Subcutaneous abdominal adipose tissue (tissue), 5 donors: ENCODE results near the gene SPTBN1.

ENCODE experiments used
- H3K27ac ChIP-seq: one replicate; pipeline ENCODE4 v1.7.0; 2013; ENCODE audit warnings: low read depth, mild to moderate bottlenecking, inconsistent platforms, low read length, moderate library complexity
- H3K27me3 ChIP-seq, 5 donors: one replicate each; pipeline ENCODE4 v1.7.0; 2013; ENCODE audit warnings: low read length in 5 of 5, inconsistent platforms in 1 of 5; ENCODE audit not compliant: control insufficient read depth in 5 of 5, insufficient read depth in 4 of 5
- H3K36me3 ChIP-seq, 5 donors: one replicate each; pipeline ENCODE4 v1.7.0; 2013; ENCODE audit warnings: low read length in 5 of 5; ENCODE audit not compliant: control insufficient read depth in 5 of 5, insufficient read depth in 5 of 5
- H3K4me1 ChIP-seq, 5 donors: one replicate each; pipeline ENCODE4 v1.7.0; 2013; ENCODE audit warnings: low read length in 5 of 5, mild to moderate bottlenecking in 3 of 5, moderate library complexity in 1 of 5; ENCODE audit not compliant: control insufficient read depth in 5 of 5, insufficient read depth in 5 of 5
- H3K4me3 ChIP-seq, 5 donors: one replicate each; pipeline ENCODE4 v1.7.0; 2013; ENCODE audit warnings: low read length in 5 of 5, low read depth in 1 of 5
- H3K9ac ChIP-seq, 5 donors: one replicate each; pipeline ENCODE4 v1.7.0; 2013; ENCODE audit warnings: low read length in 5 of 5, mild to moderate bottlenecking in 4 of 5, moderate library complexity in 3 of 5
- H3K9me3 ChIP-seq, 5 donors: one replicate each; pipeline ENCODE4 v1.7.0; 2013; ENCODE audit warnings: low read length in 5 of 5; ENCODE audit not compliant: control insufficient read depth in 5 of 5
- donor health status: healthy.
- donor health status: healthy.
- donor health status: healthy.
- donor health status: healthy.
- donor health status: healthy.

SPTBN1 gene

DNA sequence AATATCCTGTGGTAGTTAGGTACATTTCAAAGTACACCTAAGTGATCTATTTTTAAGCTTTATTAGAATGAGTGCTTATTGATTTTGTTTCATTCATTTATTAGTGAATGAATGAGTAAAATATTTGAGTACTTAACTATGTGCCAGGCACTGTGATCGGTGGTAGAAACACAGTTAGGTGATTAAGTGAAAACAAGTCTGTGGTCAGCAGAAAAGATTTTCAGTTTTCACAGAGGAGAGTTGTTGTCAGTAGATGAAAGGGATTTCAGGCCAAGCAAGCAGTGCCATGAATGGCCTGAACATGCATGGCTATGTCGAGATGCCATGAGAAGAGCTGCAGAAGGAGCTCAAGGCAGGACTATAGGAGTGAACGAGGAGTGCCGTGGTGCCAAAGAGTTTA is 85.9 kb downstream of the SPTBN1 start:
- H3K4me3 ChIP-seq = no peak overlapping the region
- H3K9me3 ChIP-seq = no peaks in the 10 kb centered on the region
- peak overlapping the region; percentile 43 for H3K27ac ChIP-seq
- H3K27me3 ChIP-seq = no peaks in the 10 kb centered on the region
- H3K36me3 ChIP-seq = peaks cover 5 to 16% (median 8%) of the 10 kb centered on the region in 5 donors
- H3K4me1 ChIP-seq = peaks cover 3 to 44% (median 26%) of the 10 kb centered on the region in 5 donors
- H3K9ac ChIP-seq = no peak overlapping the region

GRCh38 chr2:54543733-54544396 is 87.7 kb downstream of the SPTBN1 start:
- peaks cover 3 to 11% (median 8%) of the 10 kb centered on the region in 5 donors for H3K36me3 ChIP-seq
- no peaks in the 10 kb centered on the region for H3K27me3 ChIP-seq
- H3K9ac ChIP-seq = no peak overlapping the region
- no peak overlapping the region for H3K4me3 ChIP-seq
- peaks cover 3 to 44% (median 30%) of the 10 kb centered on the region in 5 donors for H3K4me1 ChIP-seq
- H3K9me3 ChIP-seq = no peaks in the 10 kb centered on the region
- peak overlapping the region; percentile 42 for H3K27ac ChIP-seq

GRCh38 chr2:54545702-54546450 is 89.7 kb downstream of the SPTBN1 start:
- H3K9ac ChIP-seq = peak overlapping the region in 1 of 5 donors; percentile 5
- H3K4me1 ChIP-seq = peaks cover 3 to 52% (median 40%) of the 10 kb centered on the region in 5 donors
- peaks cover 0 to 4% (median 3%) of the 10 kb centered on the region in 5 donors for H3K36me3 ChIP-seq
- no peak overlapping the region for H3K4me3 ChIP-seq
- H3K27me3 ChIP-seq = no peaks in the 10 kb centered on the region
- H3K27ac ChIP-seq = peak overlapping the region; percentile 81
- H3K9me3 ChIP-seq = no peaks in the 10 kb centered on the region

GRCh38 chr2:54546518-54546917 is 90.4 kb downstream of the SPTBN1 start:
- peak overlapping the region; percentile 81 for H3K27ac ChIP-seq

GRCh38 chr2:54546923-54547720 is 91.0 kb downstream of the SPTBN1 start:
- Histone ChIP-seq H3K4me3 (no peak overlapping the region), H3K9ac (no peak overlapping the region), H3K27ac (peak overlapping the region; percentile 81), H3K27me3 (no peaks in the 10 kb centered on the region), H3K9me3 (no peaks in the 10 kb centered on the region), H3K4me1 (peaks cover 3 to 51% (median 38%) of the 10 kb centered on the region in 5 donors), H3K36me3 (peaks cover 0 to 6% (median 0%) of the 10 kb centered on the region in 5 donors)

More at GRCh38 chr2:54546518-54546917, 90.4 kb downstream of the SPTBN1 start:
- no peaks in the 10 kb centered on the region for H3K27me3 ChIP-seq
- H3K36me3 ChIP-seq = peaks cover 0 to 6% (median 0%) of the 10 kb centered on the region in 5 donors
- H3K4me1 ChIP-seq = peaks cover 3 to 54% (median 40%) of the 10 kb centered on the region in 5 donors
- H3K9me3 ChIP-seq = no peaks in the 10 kb centered on the region
- H3K9ac ChIP-seq = no peak overlapping the region
- H3K4me3 ChIP-seq = no peak overlapping the region

DNA sequence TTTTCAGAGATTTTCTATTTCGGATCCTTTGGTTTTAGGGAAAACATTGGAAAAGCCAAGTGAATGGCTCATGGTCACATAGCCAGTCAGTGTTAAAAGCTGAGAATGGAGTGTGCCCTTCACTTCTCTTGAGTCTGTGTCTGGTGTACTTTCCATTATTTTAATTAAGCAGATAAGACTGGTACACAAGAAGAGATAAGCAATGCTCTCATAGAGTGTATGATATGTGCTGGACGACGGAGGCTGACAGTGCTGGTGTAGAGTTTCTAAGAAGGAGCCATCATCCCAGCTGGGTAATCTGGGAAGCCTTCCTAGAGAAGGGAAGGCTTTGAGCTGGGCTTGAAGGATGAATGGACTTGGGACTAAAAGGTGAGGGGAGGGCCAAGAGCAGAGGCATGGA is 93.3 kb downstream of the SPTBN1 start:
- Histone ChIP-seq H3K9me3 (no peaks in the 10 kb centered on the region), H3K4me1 (peaks cover 3 to 49% (median 26%) of the 10 kb centered on the region in 5 donors)

GRCh38 chr2:54549917-54550518 is 93.9 kb downstream of the SPTBN1 start:
- no peaks in the 10 kb centered on the region for H3K9me3 ChIP-seq
- H3K9ac ChIP-seq = no peak overlapping the region
- H3K4me1 ChIP-seq = peaks cover 3 to 54% (median 29%) of the 10 kb centered on the region in 5 donors
- no peaks in the 10 kb centered on the region for H3K27me3 ChIP-seq
- H3K4me3 ChIP-seq = peak overlapping the region in 1 of 5 donors; percentile 2
- H3K27ac ChIP-seq = no peak overlapping the region
- peaks cover 0 to 9% (median 3%) of the 10 kb centered on the region in 5 donors for H3K36me3 ChIP-seq

More for the DNA sequence above, 93.3 kb downstream of the SPTBN1 start:
- H3K27me3 ChIP-seq = no peaks in the 10 kb centered on the region
- no peak overlapping the region for H3K9ac ChIP-seq
- H3K36me3 ChIP-seq = peaks cover 0 to 9% (median 3%) of the 10 kb centered on the region in 5 donors
- H3K4me3 ChIP-seq = peak overlapping the region in 1 of 5 donors; percentile 2
- no peak overlapping the region for H3K27ac ChIP-seq

DNA sequence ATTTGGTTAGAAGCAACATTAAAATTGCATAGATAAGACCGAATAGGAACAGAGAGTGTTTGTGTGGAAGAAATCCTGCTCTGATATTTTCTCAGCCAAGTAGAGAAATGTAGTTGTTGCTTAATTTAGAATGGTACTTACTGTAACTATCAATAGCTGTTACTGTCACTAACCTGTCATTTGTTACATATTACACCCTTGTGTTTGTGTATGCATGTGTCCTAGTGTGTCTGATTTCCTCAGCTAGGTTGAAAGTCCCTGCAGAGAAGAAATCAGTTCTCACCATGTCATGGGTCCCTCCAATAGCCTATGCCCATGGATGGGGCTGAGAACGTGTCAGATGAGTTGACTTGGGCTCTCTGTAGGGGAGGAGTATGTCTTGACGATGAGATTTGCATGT is 94.4 kb downstream of the SPTBN1 start:
- Histone ChIP-seq H3K9me3 (no peaks in the 10 kb centered on the region), H3K4me1 (peaks cover 3 to 56% (median 34%) of the 10 kb centered on the region in 5 donors), H3K4me3 (no peak overlapping the region), H3K9ac (no peak overlapping the region), H3K36me3 (peaks cover 0 to 9% (median 3%) of the 10 kb centered on the region in 5 donors), H3K27me3 (no peaks in the 10 kb centered on the region), H3K27ac (no peak overlapping the region)

GRCh38 chr2:54551123-54551756 is 95.1 kb downstream of the SPTBN1 start:
- Histone ChIP-seq H3K4me3 (no peak overlapping the region), H3K36me3 (peaks cover 0 to 9% (median 3%) of the 10 kb centered on the region in 5 donors), H3K27me3 (no peaks in the 10 kb centered on the region), H3K9me3 (no peaks in the 10 kb centered on the region), H3K27ac (peak overlapping the region; percentile 32), H3K4me1 (peaks cover 0 to 56% (median 34%) of the 10 kb centered on the region in 5 donors), H3K9ac (no peak overlapping the region)
